Breast epithelium (tissue), 4 donors: ENCODE data around the gene TRPC4AP. TPM values are rescaled to one million over a fixed set of nuclear protein-coding genes. Genes with fewer than 3 reads are reported as not detected.

Source experiments
- DNase-seq, 2 donors: peaks; one replicate each; pipeline ENCODE4 v3.0.0-alpha.2; 2019; ENCODE audit warnings: low spot score in 2 of 2
- H3K27ac ChIP-seq, 2 donors: fragments of 200-600 bp; sonication (generic) in 1 of 2; one replicate each; pipeline ENCODE4 v1.5.1; 2016 to 2019; ENCODE audit warnings: mild to moderate bottlenecking in 1 of 2
- H3K27me3 ChIP-seq, 2 donors: fragments of 200-600 bp; sonication (generic) in 1 of 2; one replicate each; pipeline versions ENCODE4 v1.5.1 to v1.6.0; 2017 to 2019; ENCODE audit warnings: control low read depth in 1 of 2, mild to moderate bottlenecking in 1 of 2
- H3K36me3 ChIP-seq: fragments of 200-600 bp; one replicate; pipeline ENCODE4 v1.5.1; 2019
- H3K4me1 ChIP-seq, 2 donors: fragments of 200-600 bp; sonication (generic); one replicate each; pipeline ENCODE4 v1.5.1; 2016 to 2019; ENCODE audit warnings: control low read depth in 1 of 2
- H3K4me3 ChIP-seq, 3 donors: fragments of 200-600 bp; sonication (generic); 1 replicate in 2 of 3; 2 replicates in 1 of 3; pipeline ENCODE4 v1.5.1; 2016 to 2019; ENCODE audit warnings: mild to moderate bottlenecking in 3 of 3, moderate library complexity in 2 of 3
- H3K9me3 ChIP-seq, 2 donors: fragments of 200-600 bp; sonication (generic) in 1 of 2; one replicate each; pipeline ENCODE4 v1.5.1; 2016 to 2019; ENCODE audit warnings: control low read depth in 1 of 2
- CTCF ChIP-seq, 3 donors: fragments of 450-650 bp; IDR thresholded peaks; one replicate each; pipeline ENCODE4 v1.5.1; 2016 to 2017; ENCODE audit warnings: antibody characterized with exemption in 3 of 3, mild to moderate bottlenecking in 3 of 3, moderate library complexity in 3 of 3
- POLR2A ChIP-seq: fragments of 450-650 bp; IDR thresholded peaks from one replicate; pipeline ENCODE4 v1.6.1; 2016; ENCODE audit warnings: antibody characterized with exemption, mild to moderate bottlenecking, moderate library complexity
- POLR2AphosphoS5 ChIP-seq, 3 donors: sonication (generic); formaldehyde crosslinking; IDR thresholded peaks; one replicate each; pipeline ENCODE4 v1.6.1; 2017; ENCODE audit warnings: antibody characterized with exemption in 3 of 3
- intact Hi-C: fragments of 100-400 bp; cut with DNase I; formaldehyde crosslinking; loops from one replicate; pipeline ENCODE4 v1.15.1; 2023; ENCODE audit warnings: low total_unique reads
- total RNA-seq, 3 donors: library from RNA; depleted of rRNA; stranded (reverse); fragments of >200 nt; gene quantifications; one replicate each; pipeline ENCODE4 v1.1.0, GENCODE V29; 2016

Gene TRPC4AP
- total RNA-seq, 3 donors from 2014 or later = 62.6 to 71.7 (median 69.5) TPM

GRCh38 chr20:35020108-35020928, 72.3 kb downstream of the TRPC4AP start:
- DNase-seq = no peak
- no peak for TF ChIP-seq POLR2A
- no peak for TF ChIP-seq POLR2AphosphoS5 (IDR thresholded peaks at IDR 0.05)
- TF ChIP-seq CTCF (IDR thresholded peaks at IDR 0.05) = no peak
- H3K27ac ChIP-seq = peak overlapping the region in 1 of 2 donors; percentile 34
- H3K4me3 ChIP-seq = no peak overlapping the region
- no peaks in the 10 kb centered on the region for H3K9me3 ChIP-seq
- H3K27me3 ChIP-seq = no peaks in the 10 kb centered on the region
- intact Hi-C loops = no loop called here
- H3K36me3 ChIP-seq = no peaks in the 10 kb centered on the region
- H3K4me1 ChIP-seq = no peaks in the 10 kb centered on the region

DNA sequence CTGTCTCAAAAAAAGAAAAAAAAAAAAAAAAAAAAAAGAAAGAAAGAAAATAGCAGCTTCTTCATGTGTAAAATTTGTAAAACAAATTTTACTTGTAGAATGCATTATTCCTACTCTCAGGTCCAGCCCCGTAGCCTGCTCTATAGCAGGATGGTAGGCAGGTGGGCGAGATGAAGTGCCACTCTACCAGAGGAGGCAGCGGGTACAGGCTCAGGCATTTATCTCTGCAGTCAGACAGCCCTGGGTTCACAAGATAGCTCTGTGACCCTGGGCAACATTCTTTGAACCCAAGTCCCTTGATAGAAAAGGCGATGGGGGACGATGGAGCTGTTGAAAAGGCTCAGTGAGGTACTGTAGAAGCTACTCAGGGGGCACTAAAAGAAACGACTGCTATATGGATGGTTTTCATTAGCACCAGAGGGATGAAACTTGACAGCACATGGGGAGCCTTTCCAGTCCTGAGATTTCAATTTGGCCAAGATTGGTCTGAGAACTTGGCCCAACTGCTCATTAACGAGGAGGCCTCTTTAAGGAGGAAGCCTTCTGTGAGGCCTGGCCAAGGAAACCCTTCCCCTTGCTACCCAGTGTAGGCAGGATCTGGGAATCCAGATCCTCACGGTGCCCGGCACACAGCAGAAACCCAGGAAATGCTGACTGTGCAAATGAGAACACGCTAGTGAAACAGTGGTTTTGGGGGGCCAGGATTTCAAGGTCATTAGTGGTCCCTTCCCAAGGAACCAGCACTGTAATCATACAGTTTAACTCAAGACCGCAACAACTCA, 73.8 kb downstream of the TRPC4AP start:
- intact Hi-C loops = no loop called here
- no peak overlapping the region for H3K27ac ChIP-seq
- no peaks in the 10 kb centered on the region for H3K27me3 ChIP-seq
- no peak overlapping the region for H3K4me3 ChIP-seq
- H3K4me1 ChIP-seq = no peaks in the 10 kb centered on the region
- TF ChIP-seq POLR2A (no peak), POLR2AphosphoS5 (IDR thresholded peaks at IDR 0.05) (no peak), CTCF (IDR thresholded peaks at IDR 0.05) (no peak)
- DNase-seq = no peak
- H3K36me3 ChIP-seq = no peaks in the 10 kb centered on the region
- no peaks in the 10 kb centered on the region for H3K9me3 ChIP-seq

GRCh38 chr20:35017099-35017835, 75.3 kb downstream of the TRPC4AP start:
- Histone ChIP-seq H3K27me3 (no peaks in the 10 kb centered on the region), H3K9me3 (no peaks in the 10 kb centered on the region), H3K27ac (no peak overlapping the region), H3K4me1 (no peaks in the 10 kb centered on the region), H3K36me3 (no peaks in the 10 kb centered on the region), H3K4me3 (no peak overlapping the region)
- intact Hi-C loops = no loop called here
- no peak for TF ChIP-seq CTCF (IDR thresholded peaks at IDR 0.05)
- TF ChIP-seq POLR2AphosphoS5 (IDR thresholded peaks at IDR 0.05) = no peak
- no peak for TF ChIP-seq POLR2A
- no peak for DNase-seq

GRCh38 chr20:35015863-35016193, 76.8 kb downstream of the TRPC4AP start:
- H3K36me3 ChIP-seq = no peaks in the 10 kb centered on the region
- no peak for DNase-seq

More at GRCh38 chr20:35015863-35016193, 76.8 kb downstream of the TRPC4AP start:
- intact Hi-C loops = no loop called here
- no peak for TF ChIP-seq POLR2A
- no peak for TF ChIP-seq POLR2AphosphoS5 (IDR thresholded peaks at IDR 0.05)
- no peak for TF ChIP-seq CTCF (IDR thresholded peaks at IDR 0.05)
- H3K27me3 ChIP-seq = no peaks in the 10 kb centered on the region
- no peaks in the 10 kb centered on the region for H3K4me1 ChIP-seq
- H3K27ac ChIP-seq = peak overlapping the region in 1 of 2 donors; percentile 38
- no peak overlapping the region for H3K4me3 ChIP-seq
- H3K9me3 ChIP-seq = no peaks in the 10 kb centered on the region
